ENCODE results near the gene PCDH15. TPM values are rescaled to one million over a fixed set of nuclear protein-coding genes. Genes with fewer than 3 reads are reported as not detected.

Gene PCDH15
- total and polyA plus RNA-seq, 2 of the 13 experiments (the other 11 are each of a cell fraction or from before 2014, with no cell fraction given), result not detected

GRCh38 chr10:54284526-54285193, 516.4 kb downstream of the PCDH15 start:
- WGBS (ENCODE audit: low lambda C conversion rate), result 26% methylated on average over 2 of the region's 2 CpGs
- CTCF ChIA-PET (ENCODE audit: low intra/inter-chr PET ratio, low total read pairs), result no interaction called here
- ATAC-seq, result no peak

GRCh38 chr10:54282012-54282411, 519.0 kb downstream of the PCDH15 start:
- no peak overlapping the region for H3K27ac ChIP-seq (ENCODE audit: extremely low read length, insufficient read depth, low read length)
- ATAC-seq (no peak), DNase-seq (ENCODE audit: low spot score) (no peak), FAIRE-seq (no peak)
- TF ChIP-seq MLX (CRISPR knock-in tag; IDR thresholded peaks at IDR 0.05) (no peak), BCL3 (CRISPR knock-in tag; IDR thresholded peaks at IDR 0.05) (no peak), SRSF9 (IDR thresholded peaks at IDR 0.05; ENCODE audit: borderline replicate concordance, insufficient read depth, low read depth, low read length, poor library complexity, severe bottlenecking) (no peak), JDP2 (CRISPR knock-in tag; IDR thresholded peaks at IDR 0.05; ENCODE audit: borderline replicate concordance) (no peak), MATR3 (CRISPR knock-in tag; IDR thresholded peaks at IDR 0.05) (no peak)
- H3K27me3 ChIP-seq (ENCODE audit: control insufficient read depth in 1 of 2, insufficient read depth in 2 of 2, low read length in 2 of 2), result no peaks in the 10 kb centered on the region; a peak in 1 of 5 replicates
- ChIA-PET CTCF (ENCODE audit: low intra/inter-chr PET ratio, low total read pairs) (no interaction called here), POLR2A (no interaction called here)
- no peak overlapping the region for H2AFZ ChIP-seq (ENCODE audit: low read length)
- no TSS peak for BruUV-seq (replicated peaks)
- intact Hi-C loops (cut with micrococcal nuclease; ENCODE audit: unreplicated experiment), result no loop called here
- no peak overlapping the region for H3K4me2 ChIP-seq (ENCODE audit: low read depth, low read length)
- in situ Hi-C loops (cut with HindIII; ENCODE audit: extremely low pct_ligation_motif_present, low pct_unique_long_range_greater_than_20kb), result no loop called here
- H3K4me3 ChIP-seq (replicated peaks in 1 of 3; ENCODE audit: insufficient read depth in 1 of 3, low read depth in 2 of 3, low read length in 3 of 3), result no peak overlapping the region
- H3K79me2 ChIP-seq (ENCODE audit: insufficient read depth, low read length), result no peaks in the 10 kb centered on the region
- H3K9me3 ChIP-seq (ENCODE audit: low read length), result no peaks in the 10 kb centered on the region
- H3K36me3 ChIP-seq (replicated peaks in 1 of 2; ENCODE audit: control insufficient read depth in 1 of 2, insufficient read depth in 2 of 2, low read length in 2 of 2), result no peaks in the 10 kb centered on the region
- H3K4me1 ChIP-seq (ENCODE audit: insufficient read depth, low read length), result no peaks in the 10 kb centered on the region
- no peak overlapping the region for H3K9ac ChIP-seq (ENCODE audit: insufficient read depth, low read depth, low read length)
- H4K20me1 ChIP-seq (ENCODE audit: insufficient read depth, low read length), result no peaks in the 10 kb centered on the region
- 0% methylated on average over 2 of the region's 2 CpGs for WGBS (ENCODE audit: low lambda C conversion rate)

More at GRCh38 chr10:54284526-54285193, 516.4 kb downstream of the PCDH15 start:
- Histone ChIP-seq H3K4me2 (ENCODE audit: low read depth, low read length) (no peak overlapping the region), H3K4me3 (replicated peaks in 1 of 3; ENCODE audit: insufficient read depth in 1 of 3, low read depth in 2 of 3, low read length in 3 of 3) (no peak overlapping the region), H3K9ac (ENCODE audit: insufficient read depth, low read depth, low read length) (no peak overlapping the region), H4K20me1 (ENCODE audit: insufficient read depth, low read length) (no peaks in the 10 kb centered on the region), H3K27ac (ENCODE audit: extremely low read length, insufficient read depth, low read length) (no peak overlapping the region), H3K36me3 (replicated peaks in 1 of 2; ENCODE audit: control insufficient read depth in 1 of 2, insufficient read depth in 2 of 2, low read length in 2 of 2) (no peaks in the 10 kb centered on the region), H3K9me3 (ENCODE audit: low read length) (no peaks in the 10 kb centered on the region), H2AFZ (ENCODE audit: low read length) (no peak overlapping the region), H3K79me2 (ENCODE audit: insufficient read depth, low read length) (no peaks in the 10 kb centered on the region), H3K4me1 (ENCODE audit: insufficient read depth, low read length) (no peaks in the 10 kb centered on the region), H3K27me3 (ENCODE audit: control insufficient read depth in 1 of 2, insufficient read depth in 2 of 2, low read length in 2 of 2) (no peaks in the 10 kb centered on the region; a peak in 1 of 5 replicates)
- in situ Hi-C loops (cut with HindIII; ENCODE audit: extremely low pct_ligation_motif_present, low pct_unique_long_range_greater_than_20kb), result no loop called here
- POLR2A ChIA-PET, result no interaction called here
- TF ChIP-seq CCDC6 (CRISPR knock-in tag; IDR thresholded peaks at IDR 0.05), result no peak
- peak; percentile 33; the same call in 1 of the 2 replicates for TF ChIP-seq MAFF (IDR thresholded peaks at IDR 0.05; ENCODE audit: low read depth, low read length)
- peak; percentile 36 to 60; a peak in 3 of 4 replicates for TF ChIP-seq MAFK (conservative IDR thresholded peaks at IDR 0.05 in 1 of 2, IDR thresholded peaks at IDR 0.05 in 1 of 2; ENCODE audit: low read length in 2 of 2)
- FAIRE-seq (no peak), DNase-seq (ENCODE audit: low spot score) (no peak)
- intact Hi-C loops (cut with micrococcal nuclease; ENCODE audit: unreplicated experiment), result no loop called here
- BruUV-seq (replicated peaks), result no TSS peak

All from HepG2 (cell line).